ENCODE data around the gene CHST8. TPM values are rescaled to one million over a fixed set of nuclear protein-coding genes. Genes with fewer than 3 reads are reported as not detected.

CHST8 gene
- total RNA-seq, 6 experiments from 2014 or later, result not detected

GRCh38 chr19:33777351-33777750, 155.6 kb downstream of the CHST8 start:
- no peak for TF ChIP-seq CTCF (IDR thresholded peaks at IDR 0.05)
- Mint-ChIP-seq H3K27me3 (ENCODE audit: insufficient read depth) (peaks cover 19% of the 10 kb centered on the region), H3K4me3 (no peak overlapping the region), H3K9me3 (peaks cover under 1% of the 10 kb centered on the region; the same call in 1 of the 2 replicates), H3K27ac (no peak overlapping the region), H3K36me3 (ENCODE audit: low read depth) (no peaks in the 10 kb centered on the region; the same call in 1 of the 2 replicates), H3K4me1 (ENCODE audit: low read depth) (peaks cover 5% of the 10 kb centered on the region; the same call in 1 of the 2 replicates)
- DNase-seq, result no peak

GRCh38 chr19:33777753-33778088, 156.0 kb downstream of the CHST8 start:
- TF ChIP-seq CTCF (IDR thresholded peaks at IDR 0.05), result no peak
- no peak for DNase-seq
- H3K27ac Mint-ChIP-seq, result no peak overlapping the region
- peaks cover 4% of the 10 kb centered on the region; the same call in 1 of the 2 replicates for H3K9me3 Mint-ChIP-seq
- H3K4me1 Mint-ChIP-seq (ENCODE audit: low read depth), result peaks cover 5% of the 10 kb centered on the region; the same call in 1 of the 2 replicates
- H3K4me3 Mint-ChIP-seq, result no peak overlapping the region
- no peaks in the 10 kb centered on the region; the same call in 1 of the 2 replicates for H3K36me3 Mint-ChIP-seq (ENCODE audit: low read depth)
- peaks cover 22% of the 10 kb centered on the region for H3K27me3 Mint-ChIP-seq (ENCODE audit: insufficient read depth)

- DNase-seq, result peak; percentile 50
Measured at GRCh38 chr19:33778089-33778791, 156.5 kb downstream of the CHST8 start.

GRCh38 chr19:33779849-33780248, 158.1 kb downstream of the CHST8 start:
- TF ChIP-seq CTCF (IDR thresholded peaks at IDR 0.05), result no peak
- peaks cover 37% of the 10 kb centered on the region for H3K27me3 Mint-ChIP-seq (ENCODE audit: insufficient read depth)
- no peak overlapping the region for H3K27ac Mint-ChIP-seq

More at GRCh38 chr19:33778089-33778791, 156.5 kb downstream of the CHST8 start:
- peak; percentile 100 for TF ChIP-seq CTCF (IDR thresholded peaks at IDR 0.05)
- Mint-ChIP-seq H3K9me3 (peaks cover 4% of the 10 kb centered on the region; the same call in 1 of the 2 replicates), H3K4me1 (ENCODE audit: low read depth) (peaks cover 5% of the 10 kb centered on the region; the same call in 1 of the 2 replicates), H3K27ac (no peak overlapping the region), H3K27me3 (ENCODE audit: insufficient read depth) (peaks cover 28% of the 10 kb centered on the region), H3K4me3 (no peak overlapping the region), H3K36me3 (ENCODE audit: low read depth) (no peaks in the 10 kb centered on the region; the same call in 1 of the 2 replicates)

GRCh38 chr19:33780251-33780650, 158.5 kb downstream of the CHST8 start:
- peaks cover 4% of the 10 kb centered on the region; the same call in 1 of the 2 replicates for H3K9me3 Mint-ChIP-seq
- no peak for DNase-seq
- H3K4me1 Mint-ChIP-seq (ENCODE audit: low read depth), result peaks cover 20% of the 10 kb centered on the region
- peaks cover 40% of the 10 kb centered on the region for H3K27me3 Mint-ChIP-seq (ENCODE audit: insufficient read depth)
- no peak overlapping the region for H3K27ac Mint-ChIP-seq
- no peak for TF ChIP-seq CTCF (IDR thresholded peaks at IDR 0.05)
- no peak overlapping the region for H3K4me3 Mint-ChIP-seq
- H3K36me3 Mint-ChIP-seq (ENCODE audit: low read depth), result no peaks in the 10 kb centered on the region; the same call in 1 of the 2 replicates

More at GRCh38 chr19:33779849-33780248, 158.1 kb downstream of the CHST8 start:
- no peak for DNase-seq
- no peak overlapping the region for H3K4me3 Mint-ChIP-seq
- H3K36me3 Mint-ChIP-seq (ENCODE audit: low read depth), result no peaks in the 10 kb centered on the region; the same call in 1 of the 2 replicates
- H3K4me1 Mint-ChIP-seq (ENCODE audit: low read depth), result peaks cover 16% of the 10 kb centered on the region
- peaks cover 4% of the 10 kb centered on the region; the same call in 1 of the 2 replicates for H3K9me3 Mint-ChIP-seq
